Measurements from ENCODE around the gene SLC22A3.

The SLC22A3 gene

GRCh38 chr6:160489091-160489490, 140.9 kb downstream of the SLC22A3 start:
- H3K9me3 Mint-ChIP-seq, result no peaks in the 10 kb centered on the region
- no peaks in the 10 kb centered on the region for H3K27me3 Mint-ChIP-seq (ENCODE audit: low read depth, poor library complexity)
- no peak for TF ChIP-seq CTCF (IDR thresholded peaks at IDR 0.05)
- H3K4me3 Mint-ChIP-seq, result no peak overlapping the region
- H3K27ac Mint-ChIP-seq, result no peak overlapping the region
- peaks cover 10% of the 10 kb centered on the region for H3K36me3 Mint-ChIP-seq (ENCODE audit: low read depth)
- H3K4me1 Mint-ChIP-seq, result no peaks in the 10 kb centered on the region
- no peak for DNase-seq

GRCh38 chr6:160494576-160494975, 146.4 kb downstream of the SLC22A3 start:
- Mint-ChIP-seq H3K9me3 (no peaks in the 10 kb centered on the region), H3K27me3 (ENCODE audit: low read depth, poor library complexity) (no peaks in the 10 kb centered on the region), H3K27ac (no peak overlapping the region), H3K4me1 (no peaks in the 10 kb centered on the region), H3K4me3 (no peak overlapping the region), H3K36me3 (ENCODE audit: low read depth) (peaks cover 18% of the 10 kb centered on the region)
- no peak for DNase-seq
- no peak for TF ChIP-seq CTCF (IDR thresholded peaks at IDR 0.05)

- no peak for TF ChIP-seq CTCF (IDR thresholded peaks at IDR 0.05)
- no peaks in the 10 kb centered on the region for H3K27me3 Mint-ChIP-seq (ENCODE audit: low read depth, poor library complexity)
- H3K9me3 Mint-ChIP-seq, result peaks cover 26% of the 10 kb centered on the region
- no peak overlapping the region for H3K4me3 Mint-ChIP-seq
- DNase-seq, result no peak
- H3K36me3 Mint-ChIP-seq (ENCODE audit: low read depth), result peaks cover 35% of the 10 kb centered on the region
- no peaks in the 10 kb centered on the region for H3K4me1 Mint-ChIP-seq
- no peak overlapping the region for H3K27ac Mint-ChIP-seq
These were observed 152.5 kb downstream of the SLC22A3 start for GRCh38 chr6:160500639-160501038.

All from nephron progenitor cell (in vitro differentiated cells).